ENCODE results near the gene TFDP1.
"Not testable (repeated sequence)": the region's sequence is repeated elsewhere in the genome, so short reads cannot be mapped to it uniquely, and the experiment has no call there.

The TFDP1 gene

DNA sequence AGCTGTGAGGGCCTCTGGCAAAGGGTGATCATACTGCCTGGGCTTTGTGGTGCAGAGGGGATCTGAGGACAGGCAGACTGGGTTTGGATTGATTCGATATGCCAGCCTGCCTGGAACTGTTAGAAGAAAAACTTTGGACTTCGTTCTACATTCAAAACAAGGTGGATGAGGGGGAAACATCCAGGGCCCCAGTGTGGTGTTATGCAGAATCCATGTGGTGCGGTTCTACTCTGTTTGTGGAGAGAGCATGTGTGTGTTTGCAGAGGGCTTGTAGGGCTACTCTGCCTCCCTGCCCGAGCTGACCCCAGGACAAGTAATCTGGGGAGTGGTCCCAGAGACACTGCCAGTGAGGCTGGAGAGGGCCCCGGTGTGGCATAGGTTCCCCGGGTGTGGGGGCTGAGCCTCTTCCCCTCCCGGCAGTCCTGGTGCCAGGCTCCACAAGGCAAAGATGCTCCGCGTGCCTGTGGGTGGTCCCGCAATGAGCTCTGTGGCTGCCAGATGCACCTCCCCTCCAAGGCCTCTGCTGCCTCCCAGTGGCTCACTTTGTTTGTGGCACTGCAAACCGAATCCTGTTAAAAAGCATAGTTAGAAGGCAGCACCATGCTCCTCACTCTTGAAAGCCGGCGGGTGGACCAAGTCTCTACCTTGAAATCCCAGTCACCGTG is 22.3 kb upstream of the TFDP1 start:
- H3K4me3 ChIP-seq (replicated peaks; ENCODE audit: insufficient read depth, low read length) = no peak overlapping the region
- peak in 1 of 2 experiments; percentile 74 for DNase-seq (ENCODE audit: low read depth in 1 of 2, low spot score in 1 of 2)
- TF ChIP-seq REST (IDR thresholded peaks at IDR 0.05; ENCODE audit: insufficient replicate concordance, low read depth) (no peak), CTCF (IDR thresholded peaks at IDR 0.05; ENCODE audit: insufficient read depth, low read length) (peak; percentile 67), SPI1 (IDR thresholded peaks at IDR 0.05; ENCODE audit: borderline replicate concordance, low read depth) (no peak), POLR2AphosphoS5 (IDR thresholded peaks at IDR 0.05; ENCODE audit: low read depth) (no peak), GABPA (IDR thresholded peaks at IDR 0.05; ENCODE audit: low read depth) (no peak)
- no peaks in the 10 kb centered on the region for H3K27me3 ChIP-seq (ENCODE audit: insufficient read depth, poor library complexity, severe bottlenecking)
- no peak overlapping the region for H3K27ac ChIP-seq (replicated peaks)

DNA sequence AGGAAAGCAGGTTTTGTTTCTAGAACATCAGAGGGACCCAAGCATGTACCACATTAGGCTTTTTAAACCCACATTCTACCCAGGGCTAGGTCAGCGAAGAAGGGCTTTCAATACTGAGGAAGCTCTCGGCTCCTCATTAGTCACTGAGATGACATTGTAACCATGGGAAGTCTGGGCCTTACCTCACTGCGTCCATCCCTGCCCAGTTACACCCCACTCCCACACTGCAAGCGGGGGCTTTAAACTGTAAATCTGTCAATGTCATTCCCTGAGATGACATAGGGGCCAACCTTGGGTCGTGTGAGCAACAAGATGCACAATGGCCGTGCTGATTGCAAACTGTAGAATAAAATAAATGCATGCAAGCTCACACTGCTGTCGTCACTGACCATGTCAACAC is 21.7 kb upstream of the TFDP1 start:
- TF ChIP-seq REST (IDR thresholded peaks at IDR 0.05; ENCODE audit: insufficient replicate concordance, low read depth) (no peak), CTCF (IDR thresholded peaks at IDR 0.05; ENCODE audit: insufficient read depth, low read length) (no peak), GABPA (IDR thresholded peaks at IDR 0.05; ENCODE audit: low read depth) (no peak), SPI1 (IDR thresholded peaks at IDR 0.05; ENCODE audit: borderline replicate concordance, low read depth) (no peak), POLR2AphosphoS5 (IDR thresholded peaks at IDR 0.05; ENCODE audit: low read depth) (no peak)
- Histone ChIP-seq H3K27ac (replicated peaks) (no peak overlapping the region), H3K27me3 (ENCODE audit: insufficient read depth, poor library complexity, severe bottlenecking) (peaks cover 2% of the 10 kb centered on the region), H3K4me3 (replicated peaks; ENCODE audit: insufficient read depth, low read length) (no peak overlapping the region)
- DNase-seq (ENCODE audit: low read depth in 1 of 2, low spot score in 1 of 2) = no peak

DNA sequence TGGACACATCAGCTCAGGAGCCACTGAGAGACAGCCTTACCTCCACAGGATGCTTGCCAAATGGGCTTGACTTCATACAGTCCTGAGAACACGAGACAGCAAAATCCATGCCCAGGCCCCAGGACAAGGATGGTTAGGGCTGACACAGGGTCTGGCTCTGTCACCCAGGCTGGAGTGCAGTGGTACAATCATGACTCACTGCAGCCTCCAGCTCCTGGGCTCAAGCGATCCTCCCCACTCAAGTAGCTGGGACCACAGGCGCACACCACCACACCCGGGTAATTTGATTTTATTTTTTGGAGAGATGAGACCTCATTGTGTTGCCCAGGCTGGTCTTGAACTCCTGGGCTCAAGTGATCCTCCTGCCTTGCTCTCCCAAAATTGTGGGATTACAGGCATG is 21.0 kb upstream of the TFDP1 start:
- not testable (repeated sequence) for H3K27ac ChIP-seq (replicated peaks); H3K27me3 ChIP-seq (ENCODE audit: insufficient read depth, poor library complexity, severe bottlenecking); H3K4me3 ChIP-seq (replicated peaks; ENCODE audit: insufficient read depth, low read length); DNase-seq (ENCODE audit: low read depth in 1 of 2, low spot score in 1 of 2)

- no peak for DNase-seq (ENCODE audit: low read depth in 1 of 2, low spot score in 1 of 2)
- H3K27ac ChIP-seq (replicated peaks) = no peak overlapping the region
- no peak overlapping the region for H3K4me3 ChIP-seq (replicated peaks; ENCODE audit: insufficient read depth, low read length)
- H3K27me3 ChIP-seq (ENCODE audit: insufficient read depth, poor library complexity, severe bottlenecking) = peaks cover 2% of the 10 kb centered on the region
- TF ChIP-seq REST (IDR thresholded peaks at IDR 0.05; ENCODE audit: insufficient replicate concordance, low read depth) = no peak
- no peak for TF ChIP-seq SPI1 (IDR thresholded peaks at IDR 0.05; ENCODE audit: borderline replicate concordance, low read depth)
- TF ChIP-seq CTCF (IDR thresholded peaks at IDR 0.05; ENCODE audit: insufficient read depth, low read length) = no peak
- no peak for TF ChIP-seq GABPA (IDR thresholded peaks at IDR 0.05; ENCODE audit: low read depth)
- no peak for TF ChIP-seq POLR2AphosphoS5 (IDR thresholded peaks at IDR 0.05; ENCODE audit: low read depth)
Observed at GRCh38 chr13:113564331-113565023, 20.1 kb upstream of the TFDP1 start.

Data from HL-60 (cell line).